Measurements from ENCODE around the gene PFDN5. TPM values are rescaled to one million over a fixed set of nuclear protein-coding genes. Genes with fewer than 3 reads are reported as not detected.
"Not testable (repeated sequence)": the region's sequence is repeated elsewhere in the genome, so short reads cannot be mapped to it uniquely, and the experiment has no call there.

Gene PFDN5
- total RNA-seq, 1 donor from 2014 or later: 474 TPM

DNA sequence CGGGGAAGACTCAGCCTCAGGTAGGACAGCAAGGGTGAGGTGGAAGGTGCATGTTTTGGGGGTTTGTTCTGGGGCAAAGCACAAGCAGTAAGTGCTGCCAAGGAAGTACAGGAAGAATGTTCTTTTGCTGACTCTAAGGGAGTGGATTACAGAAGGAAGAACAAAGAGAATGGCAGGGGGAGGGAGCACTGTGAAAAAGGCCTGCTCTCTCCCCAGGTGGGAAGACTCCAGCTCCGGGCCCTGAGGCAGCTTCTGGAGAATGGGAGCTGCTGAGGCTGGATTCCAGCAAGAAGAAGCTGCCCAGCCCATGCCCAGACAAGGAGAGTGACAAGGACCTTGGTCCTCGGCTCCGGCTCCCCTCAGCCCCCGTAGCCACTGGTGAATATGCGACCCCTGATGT lies 7.0 kb upstream of the PFDN5 start:
- Histone ChIP-seq H3K9me3 (no peaks in the 10 kb centered on the region), H3K36me3 (no peaks in the 10 kb centered on the region), H3K27ac (no peak overlapping the region), H3K4me1 (no peaks in the 10 kb centered on the region), H3K27me3 (ENCODE audit: low read depth) (no peaks in the 10 kb centered on the region), H3K4me3 (no peak overlapping the region)
- no peak for DNase-seq
- intact Hi-C loops (cut with DNase I): loop anchor here (5.0 kb wide), 1 partner anchor 76 kb away; no protein-coding TSS in a partner anchor
- TF ChIP-seq, protein P1, sequence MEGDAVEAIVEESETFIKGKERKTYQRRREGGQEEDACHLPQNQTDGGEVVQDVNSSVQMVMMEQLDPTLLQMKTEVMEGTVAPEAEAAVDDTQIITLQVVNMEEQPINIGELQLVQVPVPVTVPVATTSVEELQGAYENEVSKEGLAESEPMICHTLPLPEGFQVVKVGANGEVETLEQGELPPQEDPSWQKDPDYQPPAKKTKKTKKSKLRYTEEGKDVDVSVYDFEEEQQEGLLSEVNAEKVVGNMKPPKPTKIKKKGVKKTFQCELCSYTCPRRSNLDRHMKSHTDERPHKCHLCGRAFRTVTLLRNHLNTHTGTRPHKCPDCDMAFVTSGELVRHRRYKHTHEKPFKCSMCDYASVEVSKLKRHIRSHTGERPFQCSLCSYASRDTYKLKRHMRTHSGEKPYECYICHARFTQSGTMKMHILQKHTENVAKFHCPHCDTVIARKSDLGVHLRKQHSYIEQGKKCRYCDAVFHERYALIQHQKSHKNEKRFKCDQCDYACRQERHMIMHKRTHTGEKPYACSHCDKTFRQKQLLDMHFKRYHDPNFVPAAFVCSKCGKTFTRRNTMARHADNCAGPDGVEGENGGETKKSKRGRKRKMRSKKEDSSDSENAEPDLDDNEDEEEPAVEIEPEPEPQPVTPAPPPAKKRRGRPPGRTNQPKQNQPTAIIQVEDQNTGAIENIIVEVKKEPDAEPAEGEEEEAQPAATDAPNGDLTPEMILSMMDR (IDR thresholded peaks at IDR 0.05): no peak
- ATAC-seq: no peak

DNA sequence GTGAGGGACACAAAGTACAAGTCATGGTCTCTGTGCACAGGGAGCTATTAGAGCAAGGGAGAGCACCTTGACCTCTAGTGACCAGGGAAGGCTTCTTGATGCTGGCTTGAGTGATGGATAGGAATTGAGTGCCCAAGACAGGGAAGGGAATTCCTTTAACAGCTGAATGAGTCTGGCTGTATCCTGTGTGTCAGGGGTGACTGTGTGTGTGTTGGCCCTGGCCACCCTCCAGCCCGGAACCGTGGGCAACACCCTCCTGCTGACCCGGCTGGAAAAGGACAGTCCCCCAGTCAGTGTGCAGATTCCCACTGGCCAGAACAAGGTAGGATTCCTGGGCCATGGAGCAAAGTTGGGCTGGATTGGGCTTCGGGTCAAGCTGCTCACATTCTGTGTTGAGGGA lies 5.5 kb upstream of the PFDN5 start:
- DNase-seq: no peak
- ATAC-seq: no peak
- Histone ChIP-seq H3K4me3 (no peak overlapping the region), H3K4me1 (peaks cover 5% of the 10 kb centered on the region), H3K9me3 (no peaks in the 10 kb centered on the region), H3K27me3 (ENCODE audit: low read depth) (no peaks in the 10 kb centered on the region), H3K27ac (no peak overlapping the region), H3K36me3 (no peaks in the 10 kb centered on the region)
- intact Hi-C loops (cut with DNase I): loop anchor here (5.0 kb wide), 1 partner anchor 78 kb away; no protein-coding TSS in a partner anchor
- TF ChIP-seq, protein P1 (IDR thresholded peaks at IDR 0.05): no peak

DNA sequence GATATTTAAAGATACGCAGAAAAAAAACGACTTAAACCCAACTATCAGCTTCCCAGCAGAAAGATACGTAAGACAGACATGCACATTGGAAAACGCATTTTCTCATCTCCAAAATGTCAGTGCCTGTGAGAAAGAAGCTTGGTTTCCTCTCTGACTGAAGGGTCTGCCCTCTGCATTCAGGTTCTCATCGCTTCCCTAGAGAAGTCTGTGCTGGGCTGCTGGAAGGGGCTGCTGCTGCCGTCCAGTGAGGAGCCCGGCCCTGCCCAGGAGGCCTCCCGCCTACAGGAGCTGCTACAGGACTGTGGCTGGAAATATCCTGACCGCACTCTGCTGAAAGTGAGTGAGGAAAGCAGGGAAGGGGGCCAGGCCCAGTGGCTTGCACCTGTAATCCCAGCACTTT lies 4.7 kb upstream of the PFDN5 start:
- no peak for DNase-seq
- Histone ChIP-seq H3K4me1 (peaks cover 9% of the 10 kb centered on the region), H3K36me3 (no peaks in the 10 kb centered on the region), H3K9me3 (no peaks in the 10 kb centered on the region), H3K27ac (no peak overlapping the region), H3K4me3 (no peak overlapping the region), H3K27me3 (ENCODE audit: low read depth) (no peaks in the 10 kb centered on the region)
- no peak for ATAC-seq
- intact Hi-C loops (cut with DNase I): no loop called here
- TF ChIP-seq, protein P1 (IDR thresholded peaks at IDR 0.05): no peak

DNA sequence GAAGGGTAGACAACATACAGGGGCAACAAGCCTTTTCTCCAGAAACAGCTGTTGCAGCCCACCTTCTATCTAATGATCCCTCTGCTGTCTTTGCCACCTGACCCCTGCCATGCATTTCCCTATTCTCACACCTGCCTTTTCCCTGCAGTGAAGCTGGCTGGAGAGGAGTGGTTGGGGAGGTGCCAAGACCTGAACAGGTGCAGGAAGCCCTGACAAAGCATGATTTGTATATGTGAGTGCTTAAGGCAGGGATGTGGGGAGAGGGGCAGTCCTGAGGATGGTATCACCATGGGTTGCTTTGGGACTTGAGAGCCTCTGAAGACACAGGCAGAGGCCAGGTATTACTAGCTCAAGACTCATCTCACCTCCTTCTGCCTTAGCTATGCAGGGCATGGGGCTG lies 2.9 kb upstream of the PFDN5 start:
- ATAC-seq: no peak
- intact Hi-C loops (cut with DNase I): no loop called here

DNA sequence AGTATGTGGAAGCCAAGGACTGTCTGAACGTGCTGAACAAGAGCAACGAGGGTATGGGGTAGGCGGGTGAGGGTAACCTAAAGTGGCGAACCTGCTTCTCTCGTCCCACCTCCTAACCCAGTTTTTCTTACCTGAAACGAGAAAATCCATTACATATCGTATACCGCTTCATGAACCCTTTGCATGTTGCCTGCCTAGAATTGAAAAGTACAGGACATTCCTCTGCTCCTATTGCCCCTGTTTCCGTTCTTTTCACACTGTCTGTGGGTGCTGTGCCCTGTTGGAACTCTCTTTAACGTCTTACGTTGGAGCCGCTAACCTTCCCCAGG lies 513 bp downstream of the PFDN5 start:
- DNase-seq (no peak), ATAC-seq (no peak)
- H3K9me3 ChIP-seq: no peaks in the 10 kb centered on the region
- TF ChIP-seq, protein P1 (IDR thresholded peaks at IDR 0.05): no peak
- no peaks in the 10 kb centered on the region for H3K27me3 ChIP-seq (ENCODE audit: low read depth)
- H3K36me3 ChIP-seq: peaks cover 16% of the 10 kb centered on the region
- intact Hi-C loops (cut with DNase I): no loop called here
- peaks cover 54% of the 10 kb centered on the region for H3K4me1 ChIP-seq
- H3K27ac ChIP-seq: peak overlapping the region; percentile 92
- peak overlapping the region; percentile 77 for H3K4me3 ChIP-seq

More for the DNA sequence above, 2.9 kb upstream of the PFDN5 start:
- Histone ChIP-seq H3K27me3 (ENCODE audit: low read depth) (no peaks in the 10 kb centered on the region), H3K9me3 (no peaks in the 10 kb centered on the region), H3K4me1 (peaks cover 25% of the 10 kb centered on the region), H3K36me3 (no peaks in the 10 kb centered on the region), H3K4me3 (no peak overlapping the region), H3K27ac (no peak overlapping the region)
- DNase-seq: no peak
- TF ChIP-seq, protein P1 (IDR thresholded peaks at IDR 0.05): no peak

DNA sequence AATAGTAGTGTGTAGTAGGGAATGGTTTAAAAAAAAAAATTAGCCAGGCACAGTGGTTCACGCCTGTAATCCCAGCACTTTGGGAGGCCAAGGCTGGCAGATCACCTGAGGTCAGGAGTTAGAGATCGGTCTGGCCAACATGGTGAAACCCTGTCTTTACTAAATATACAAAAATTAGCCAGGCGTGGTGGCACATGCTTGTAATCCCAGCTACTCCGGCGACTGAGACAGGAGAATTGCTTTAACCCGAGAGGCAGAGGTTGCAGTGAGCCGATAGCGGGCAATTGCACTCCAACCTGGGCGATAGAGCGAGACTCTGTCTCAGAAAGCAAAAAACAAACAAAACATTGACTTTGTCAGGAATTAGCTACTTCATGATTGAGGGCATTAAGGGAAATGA lies 1.8 kb downstream of the PFDN5 start:
- H3K27me3 ChIP-seq (ENCODE audit: low read depth); DNase-seq; ATAC-seq; intact Hi-C loops (cut with DNase I); H3K4me3 ChIP-seq; H3K9me3 ChIP-seq: not testable (repeated sequence)
- Histone ChIP-seq H3K4me1 (peaks cover 66% of the 10 kb centered on the region), H3K36me3 (peaks cover 28% of the 10 kb centered on the region), H3K27ac (peak overlapping the region; percentile 92)
